T-helper 1 cell treated with Interleukin-12 subunit alpha and Interleukin-12 subunit beta and Interleukin-4 antibody, amounts not matched to agents 30 ng/mL and 1 ng/mL, for 36 hours (primary cell): ENCODE data around the gene ERFE. TPM values are rescaled to one million over a fixed set of nuclear protein-coding genes. Genes with fewer than 3 reads are reported as not detected.

Source experiments
- intact Hi-C: fragments of 100-400 bp; cut with micrococcal nuclease; formaldehyde crosslinking; loops from one replicate; pipeline ENCODE4 v1.15.1; 2024
- total RNA-seq: library from RNA; stranded (reverse); gene quantifications from 2 replicates; pipeline ENCODE4 v1.2.3, GENCODE V29; 2022

The ERFE gene
- total RNA-seq, 1 donor from 2014 or later: not detected

DNA sequence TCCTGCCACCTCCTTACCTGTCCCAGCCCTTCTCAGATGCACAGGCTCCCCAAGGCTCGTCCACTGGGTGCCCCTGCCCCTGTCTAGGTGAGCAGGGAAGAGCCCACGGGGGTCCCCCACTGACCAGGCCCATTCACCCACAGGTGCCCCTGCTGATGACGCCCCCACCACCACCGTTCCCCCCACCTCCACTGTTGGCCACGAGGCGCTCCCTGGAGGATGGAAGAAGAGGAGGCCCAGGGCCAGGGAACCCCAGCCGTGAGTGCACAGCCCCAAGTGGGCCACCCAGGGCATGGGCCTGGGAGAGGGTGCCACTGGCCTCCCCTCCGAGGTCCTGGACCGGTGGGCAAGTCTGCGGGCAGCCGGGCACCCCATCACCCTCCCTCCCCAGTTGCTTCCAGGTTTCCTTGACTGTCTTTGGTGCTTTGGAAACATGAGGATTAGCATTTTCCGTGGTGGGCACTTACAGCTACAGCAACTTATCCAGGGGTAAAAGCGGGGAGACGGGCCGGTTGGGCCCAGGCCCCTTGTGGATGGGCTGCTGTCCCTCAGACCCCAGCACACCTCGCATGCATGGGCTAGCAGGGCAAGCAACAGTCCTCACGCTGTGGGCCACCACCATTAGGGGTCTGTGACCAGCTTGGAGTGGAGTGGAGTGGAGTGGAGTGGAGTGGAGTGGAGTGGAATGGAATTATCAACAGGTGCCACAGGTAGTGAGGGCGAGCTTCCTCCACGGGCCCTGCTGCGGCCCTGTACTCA, 33.5 kb upstream of the ERFE start:
- intact Hi-C loops: no loop called here

DNA sequence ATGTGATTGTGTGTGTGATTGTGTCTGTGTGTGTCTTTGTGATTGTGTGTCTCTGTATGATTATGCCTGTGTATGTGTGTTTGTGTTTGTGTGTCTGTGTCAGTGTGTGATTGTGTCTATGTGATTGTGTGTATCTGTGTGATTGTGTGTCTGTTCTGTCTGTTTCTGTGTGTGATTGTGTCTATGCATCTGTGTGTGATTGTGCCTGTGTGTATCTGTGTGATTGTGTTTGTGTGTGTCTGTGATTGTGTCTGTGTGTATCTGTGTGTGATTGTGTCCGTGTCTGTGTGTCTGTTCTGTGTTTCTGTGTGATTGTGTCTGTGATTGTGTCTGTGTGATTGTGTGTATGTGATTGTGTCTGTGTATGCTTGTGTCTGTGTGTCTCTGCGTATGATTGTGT, 32.4 kb upstream of the ERFE start:
- intact Hi-C loops: no loop called here

DNA sequence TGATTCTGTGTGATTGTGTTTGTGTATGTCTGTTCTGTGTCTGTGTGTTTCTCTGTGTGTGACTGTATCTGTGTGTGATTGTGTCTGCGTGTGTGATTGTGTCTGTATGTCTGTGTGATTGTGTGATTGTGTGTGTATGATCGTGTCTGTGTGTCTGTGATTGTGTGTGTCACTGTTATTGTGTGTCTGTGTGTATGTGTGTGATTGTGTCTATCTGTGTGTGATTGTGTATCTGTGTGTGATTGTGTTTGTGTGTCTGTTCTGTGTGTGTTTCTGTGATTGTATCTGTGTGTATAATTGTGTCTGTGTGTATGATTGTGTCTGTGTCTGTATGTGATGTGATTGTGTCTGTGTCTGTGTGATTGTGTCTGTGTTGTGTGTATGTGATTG, 32.0 kb upstream of the ERFE start:
- intact Hi-C loops: no loop called here

DNA sequence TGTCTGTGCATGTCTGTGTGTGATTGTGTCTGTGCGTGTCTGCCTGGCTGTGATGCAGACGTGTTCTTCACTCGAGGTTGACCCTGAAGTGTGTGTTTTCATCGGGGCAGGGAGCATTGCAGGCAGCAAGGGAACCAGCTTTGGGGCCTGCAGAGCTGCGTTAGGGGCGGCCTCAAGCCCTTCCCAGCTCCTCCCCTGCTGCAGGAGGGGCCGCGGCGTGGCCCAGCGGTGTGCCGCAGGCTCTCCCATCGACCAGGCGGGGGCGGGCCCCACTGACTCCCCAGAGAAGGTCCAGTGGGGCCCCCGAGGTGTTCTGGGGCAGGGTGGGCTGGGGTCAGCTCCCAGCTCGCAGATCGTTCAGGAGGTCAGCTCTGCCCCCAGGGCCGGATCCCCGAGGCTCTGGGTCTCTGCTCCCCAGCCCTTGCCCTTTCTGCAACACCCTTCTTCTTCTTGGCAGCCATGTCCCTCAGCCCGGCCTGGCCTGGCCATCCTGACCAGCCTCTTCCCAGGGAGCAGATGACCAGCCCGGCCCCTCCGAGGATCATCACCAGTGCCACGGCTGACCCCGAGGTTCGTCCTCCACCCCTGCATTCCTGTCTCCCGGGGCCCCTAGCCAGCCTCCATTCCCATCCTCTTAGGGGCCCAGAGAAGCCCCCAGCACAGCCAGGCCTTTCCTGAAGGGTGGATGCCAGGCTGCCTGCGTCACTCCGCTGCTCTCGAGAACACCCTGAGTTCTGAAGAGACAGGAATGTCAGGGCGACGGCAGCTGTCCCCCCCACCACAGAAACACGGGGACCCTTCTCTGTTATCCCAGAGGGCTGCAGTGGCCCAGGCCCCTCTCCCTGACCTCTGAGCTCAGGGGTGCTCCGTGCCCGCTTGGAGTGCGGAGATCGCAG, 31.4 kb upstream of the ERFE start:
- intact Hi-C loops: no loop called here

DNA sequence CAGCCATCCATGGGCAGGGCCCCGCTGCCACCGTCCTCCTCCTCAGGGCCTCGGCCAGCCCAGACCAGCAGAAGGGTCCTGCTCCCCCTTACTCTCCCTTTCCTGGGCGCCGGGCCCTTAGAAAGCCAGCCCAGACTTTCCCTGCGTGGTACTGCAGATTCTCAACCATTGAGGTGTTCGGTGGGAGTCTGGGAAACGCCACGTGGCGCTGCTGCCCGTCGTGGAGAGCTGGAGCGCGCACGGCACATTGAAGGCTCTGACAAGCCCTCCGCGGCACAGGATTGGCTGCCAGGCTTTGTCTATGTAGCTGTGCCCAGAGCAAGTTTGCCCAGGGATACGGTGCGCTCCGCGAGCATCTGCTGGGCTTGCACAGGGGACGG, 30.7 kb upstream of the ERFE start:
- intact Hi-C loops: no loop called here

DNA sequence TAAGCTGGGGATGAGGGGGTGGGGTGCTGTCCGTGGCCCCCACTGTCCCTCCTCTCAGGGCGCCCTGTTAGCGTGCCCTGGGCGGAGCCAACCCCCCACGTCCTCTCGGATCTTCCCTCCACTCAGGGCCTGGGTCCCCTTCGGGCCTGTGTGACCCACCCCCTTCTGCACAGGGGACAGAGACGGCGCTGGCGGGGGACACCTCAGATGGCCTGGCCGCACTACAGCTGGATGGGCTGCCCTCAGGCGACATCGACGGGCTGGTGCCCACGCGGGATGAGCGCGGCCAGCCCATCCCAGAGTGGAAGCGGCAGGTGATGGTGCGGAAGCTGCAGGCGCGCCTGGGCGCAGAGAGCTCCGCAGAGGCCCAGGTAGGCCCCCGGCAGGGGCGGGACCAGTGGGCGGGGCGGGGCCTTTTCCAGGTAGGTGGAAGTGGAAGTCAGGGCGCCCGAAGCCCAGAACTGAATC, 30.2 kb upstream of the ERFE start:
- intact Hi-C loops: no loop called here

DNA sequence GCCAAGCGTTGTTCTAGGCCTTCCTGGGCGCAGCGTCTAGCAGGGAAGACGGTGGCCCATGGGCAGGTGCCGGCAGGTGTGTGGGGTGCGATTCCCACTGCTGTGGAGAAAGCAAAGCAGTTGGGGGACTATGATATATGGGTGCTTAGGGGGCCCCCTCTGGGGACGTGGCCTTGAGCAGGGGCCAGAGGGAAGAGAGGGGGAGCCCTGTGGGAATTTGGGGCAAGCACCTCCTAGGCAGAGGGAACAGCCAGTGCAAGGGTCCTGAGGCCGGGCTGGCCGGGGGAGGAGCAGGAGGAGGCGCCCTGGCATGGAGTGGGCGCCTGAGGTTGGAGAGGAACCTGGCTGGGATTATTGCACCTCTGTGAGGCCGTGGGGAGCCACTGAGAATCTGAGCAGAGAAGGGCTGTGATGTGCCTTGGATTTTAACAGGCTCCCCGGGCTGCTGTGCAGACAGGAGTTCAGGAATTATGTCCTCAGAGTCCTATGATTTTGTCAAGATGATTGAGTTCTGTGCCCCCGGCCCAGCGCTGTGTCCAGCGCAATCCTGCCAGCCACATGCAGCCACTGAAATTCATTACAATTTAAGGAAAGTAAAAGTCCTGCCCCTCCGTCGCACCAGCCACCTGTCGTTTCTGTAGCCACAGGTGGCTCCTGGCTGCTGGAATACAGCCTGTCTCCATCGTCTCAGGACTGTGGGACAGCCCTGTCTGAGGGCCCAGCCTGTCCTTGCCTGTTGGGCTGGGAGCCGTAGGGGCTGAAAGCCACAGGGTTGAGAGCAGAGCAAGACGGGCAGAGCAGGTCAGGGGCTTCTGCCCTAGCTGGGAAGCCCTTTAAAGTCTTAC, 29.4 kb upstream of the ERFE start:
- intact Hi-C loops: no loop called here

DNA sequence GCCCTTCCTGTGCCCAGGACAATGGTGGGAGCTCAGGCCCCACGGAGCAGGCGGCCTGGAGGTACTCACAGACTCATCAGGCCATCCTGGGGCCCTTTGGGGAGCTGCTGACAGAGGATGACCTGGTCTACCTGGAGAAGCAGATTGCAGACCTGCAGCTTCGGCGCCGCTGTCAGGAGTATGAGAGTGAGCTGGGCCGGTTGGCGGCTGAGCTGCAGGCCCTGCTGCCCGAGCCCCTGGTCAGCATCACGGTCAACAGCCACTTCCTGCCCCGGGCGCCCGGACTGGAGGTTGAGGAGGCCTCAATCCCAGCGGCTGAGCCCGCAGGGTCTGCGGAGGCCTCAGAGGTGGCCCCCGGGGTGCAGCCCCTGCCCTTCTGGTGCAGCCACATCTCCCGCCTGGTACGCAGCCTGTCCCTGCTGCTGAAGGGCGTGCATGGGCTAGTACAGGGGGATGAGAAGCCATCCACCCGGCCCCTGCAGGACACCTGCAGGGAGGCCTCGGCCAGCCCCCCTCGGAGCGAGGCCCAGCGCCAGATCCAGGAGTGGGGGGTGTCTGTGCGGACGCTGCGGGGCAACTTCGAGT, 28.6 kb upstream of the ERFE start:
- intact Hi-C loops: no loop called here

DNA sequence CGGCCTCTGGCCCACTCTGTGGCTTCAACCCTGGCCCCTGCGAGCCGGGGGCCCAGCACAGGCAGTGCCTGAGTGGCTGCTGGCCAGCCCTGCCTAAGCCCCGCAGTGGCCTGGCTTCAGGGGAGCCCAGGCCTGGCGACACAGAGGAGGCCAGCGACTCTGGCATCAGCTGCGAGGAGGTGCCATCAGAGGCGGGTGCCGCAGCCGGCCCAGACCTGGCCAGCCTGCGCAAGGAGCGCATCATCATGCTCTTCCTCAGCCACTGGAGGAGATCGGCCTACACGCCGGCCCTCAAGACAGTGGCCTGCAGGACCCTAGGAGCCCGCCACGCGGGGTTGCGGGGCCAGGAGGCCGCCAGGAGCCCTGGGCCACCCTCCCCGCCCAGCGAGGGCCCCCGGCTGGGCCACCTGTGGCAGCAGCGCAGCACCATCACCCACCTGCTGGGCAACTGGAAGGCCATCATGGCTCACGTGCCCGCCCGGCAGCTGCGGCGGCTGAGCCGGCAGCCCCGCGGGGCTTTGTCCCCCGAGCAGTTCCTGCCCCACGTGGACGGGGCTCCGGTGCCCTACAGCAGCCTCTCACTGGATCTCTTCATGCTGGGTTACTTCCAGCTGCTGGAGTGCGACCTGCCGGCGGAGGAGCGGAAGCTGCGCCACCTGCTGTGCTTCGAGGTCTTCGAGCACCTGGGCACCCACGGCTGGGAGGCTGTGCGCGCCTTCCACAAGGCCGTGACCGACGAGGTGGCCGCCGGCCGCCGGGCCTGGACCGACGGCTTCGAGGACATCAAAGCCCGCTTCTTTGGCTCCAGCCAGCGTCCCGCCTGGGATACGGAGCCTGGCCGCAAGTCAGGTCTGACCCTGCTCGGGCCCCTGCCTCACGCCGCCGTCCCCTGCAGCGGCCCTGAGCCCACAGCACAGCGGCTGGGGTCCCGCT, 27.8 kb upstream of the ERFE start:
- intact Hi-C loops: no loop called here

DNA sequence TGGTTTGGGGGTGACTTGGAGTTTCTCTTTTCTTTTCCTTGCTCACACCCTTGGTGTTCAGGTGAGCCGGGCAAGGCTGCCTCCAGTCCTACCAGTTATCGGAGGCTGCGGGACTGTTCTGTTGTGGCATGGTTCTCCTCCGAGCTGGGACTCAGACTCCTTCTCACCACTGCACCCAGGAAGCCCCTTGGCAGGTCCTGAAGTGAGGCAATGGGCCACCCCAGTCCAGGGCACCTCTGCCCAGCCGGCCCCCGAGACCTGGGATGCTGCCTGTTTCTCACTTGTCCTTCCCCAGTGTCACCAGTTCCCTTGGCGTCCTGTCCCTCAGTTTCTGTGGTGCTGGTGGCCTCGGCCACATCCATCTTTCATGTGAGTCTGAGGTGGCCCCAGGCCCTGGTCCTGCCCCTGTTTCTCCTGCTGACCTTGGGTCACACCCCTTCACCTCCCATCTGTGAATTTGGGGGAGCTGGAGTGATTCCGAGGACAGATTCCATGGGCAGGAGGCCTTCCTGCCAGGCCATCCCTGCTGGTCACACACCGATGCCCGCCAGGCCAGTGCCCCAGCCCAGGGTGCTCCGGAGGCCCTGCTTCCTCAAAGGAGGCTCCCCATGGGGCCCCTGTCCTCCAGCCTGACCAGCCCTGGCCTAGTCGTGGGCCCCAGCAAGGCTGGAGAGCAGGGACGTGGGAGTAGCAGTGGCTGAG, 26.9 kb upstream of the ERFE start:
- intact Hi-C loops: no loop called here

DNA sequence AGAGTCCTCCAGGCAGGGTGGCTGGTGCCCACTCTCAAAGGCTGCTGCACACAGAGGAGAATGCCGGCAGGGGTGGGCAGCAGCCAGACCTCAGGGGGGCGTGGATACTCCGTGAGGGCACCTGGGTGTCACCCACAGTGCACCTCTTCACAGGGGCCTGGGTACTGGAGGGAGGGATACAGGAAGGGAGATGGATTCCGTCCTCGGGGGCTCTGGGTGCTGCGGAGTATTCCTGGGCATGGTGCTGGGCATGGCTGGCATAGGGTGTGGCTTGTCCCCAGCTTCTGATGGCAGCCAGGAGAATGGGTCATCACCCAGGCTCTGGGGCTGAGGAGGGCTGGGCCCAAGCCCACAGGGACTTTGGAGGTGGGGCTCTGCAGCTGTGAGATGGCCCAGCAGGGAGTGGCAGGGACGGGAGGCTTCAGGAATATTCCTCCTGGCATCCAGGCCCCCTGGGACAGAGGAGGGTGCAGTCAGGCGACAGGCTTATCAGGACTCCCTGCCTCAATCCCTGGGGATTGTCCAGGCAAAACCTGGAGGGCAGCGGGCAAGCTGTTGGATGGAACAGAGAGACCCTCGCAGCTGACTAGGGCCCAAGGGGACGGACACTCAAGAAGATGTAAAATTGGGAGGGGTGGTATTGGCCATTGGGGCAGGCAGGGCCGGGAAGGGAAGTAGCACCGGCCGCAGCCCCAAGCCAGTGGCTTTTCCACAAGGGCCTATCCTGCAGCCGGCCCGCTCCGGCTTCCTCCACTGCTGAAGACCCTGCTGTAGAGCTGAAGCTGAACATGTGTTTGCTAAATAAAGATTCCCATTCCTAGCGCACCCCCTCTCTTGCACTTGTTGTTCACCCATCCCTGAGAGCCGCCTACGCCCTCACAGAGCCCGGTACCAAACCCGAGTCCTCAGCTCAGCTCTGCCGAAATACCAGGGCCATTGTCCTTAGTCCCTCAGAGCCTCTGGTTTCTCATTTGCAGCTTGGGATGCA, 26.0 kb upstream of the ERFE start:
- intact Hi-C loops: no loop called here

DNA sequence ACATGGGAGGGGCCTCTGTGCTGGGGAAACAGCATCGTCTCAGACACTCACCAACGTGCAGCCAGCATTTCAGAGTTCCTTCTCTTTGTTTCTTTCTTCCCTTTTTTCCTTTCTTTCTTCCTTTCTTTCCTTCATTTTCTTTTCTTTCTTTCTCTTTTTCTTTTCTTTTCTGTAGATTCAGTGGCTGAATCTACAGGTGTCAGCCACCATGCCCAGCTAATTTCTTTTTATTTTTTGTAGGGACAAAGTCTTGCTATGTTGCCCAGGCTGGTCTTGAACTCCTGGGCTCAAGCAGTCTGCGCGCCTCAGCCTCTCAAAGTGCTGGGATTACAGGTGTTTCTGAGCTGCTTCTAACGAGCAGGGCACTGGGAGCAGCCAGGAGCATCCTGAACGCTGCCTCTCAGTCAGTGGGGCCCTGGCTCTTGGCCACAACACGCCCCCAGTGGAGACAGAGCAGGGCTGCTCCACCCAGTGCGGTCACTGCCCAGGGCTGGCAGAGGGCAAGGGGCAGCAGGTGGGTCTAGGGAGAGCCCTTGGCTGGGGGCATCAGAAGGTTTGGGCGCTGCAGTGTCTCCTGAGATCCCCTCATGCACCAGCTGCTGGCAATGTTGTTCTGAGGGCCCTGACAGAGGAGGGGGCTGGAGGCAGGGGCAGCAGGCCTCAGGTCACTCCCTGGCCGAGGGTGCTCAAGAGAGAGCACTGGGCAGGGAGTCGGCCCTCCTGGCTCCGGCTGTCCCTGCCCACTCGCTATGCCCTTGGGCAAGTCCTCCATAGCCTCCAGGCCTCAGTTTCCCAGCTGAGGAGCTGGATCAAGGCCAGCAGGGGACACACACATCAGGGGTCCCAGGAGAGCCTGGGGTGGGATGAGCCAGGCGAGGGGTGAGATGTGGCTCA, 25.0 kb upstream of the ERFE start:
- intact Hi-C loops: no loop called here

DNA sequence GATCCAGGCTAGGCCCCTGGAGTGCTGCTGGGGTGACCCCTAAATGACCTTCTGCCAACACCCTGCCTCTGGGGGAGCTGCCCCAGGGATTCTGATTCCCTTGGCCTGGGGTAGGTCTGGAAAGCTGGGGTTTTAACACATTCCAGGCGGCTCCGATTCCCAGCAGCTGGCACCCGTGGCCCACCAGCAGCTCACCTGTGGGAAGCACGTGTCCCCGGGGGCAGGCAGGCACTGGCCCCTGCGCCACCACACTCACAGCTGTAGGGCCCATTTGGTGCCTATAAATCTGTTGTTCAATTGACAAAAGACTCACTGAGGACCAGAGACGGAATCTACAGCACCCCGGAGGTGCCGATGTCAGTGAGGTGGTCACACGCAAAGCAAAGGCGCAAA, 24.4 kb upstream of the ERFE start:
- intact Hi-C loops: no loop called here

DNA sequence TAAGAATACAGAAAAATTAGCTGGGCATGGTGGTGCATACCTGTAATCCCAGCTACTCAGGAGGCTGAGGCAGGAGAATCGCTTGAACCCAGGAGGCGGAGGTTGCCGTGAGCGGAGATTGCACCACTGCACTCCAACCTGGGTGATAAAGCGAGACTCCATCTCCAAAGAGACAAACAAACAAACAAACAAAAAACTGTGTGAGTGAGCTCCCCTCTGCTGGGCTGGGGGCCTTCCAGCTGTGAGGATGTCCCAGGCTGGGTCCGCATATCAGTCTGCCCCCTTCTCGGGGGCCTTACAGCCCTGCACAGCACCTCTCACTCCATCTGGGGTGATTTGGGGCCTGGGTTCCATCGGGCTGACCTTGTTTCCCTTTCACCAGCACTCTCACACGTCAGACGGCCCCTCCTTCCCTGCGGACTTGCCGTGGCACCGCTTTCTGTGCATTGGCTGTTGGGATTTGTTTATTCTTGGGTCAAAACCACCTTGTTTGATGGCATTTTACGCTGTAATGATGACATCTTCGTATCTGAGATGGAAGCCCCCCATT, 23.1 kb upstream of the ERFE start:
- intact Hi-C loops: no loop called here

DNA sequence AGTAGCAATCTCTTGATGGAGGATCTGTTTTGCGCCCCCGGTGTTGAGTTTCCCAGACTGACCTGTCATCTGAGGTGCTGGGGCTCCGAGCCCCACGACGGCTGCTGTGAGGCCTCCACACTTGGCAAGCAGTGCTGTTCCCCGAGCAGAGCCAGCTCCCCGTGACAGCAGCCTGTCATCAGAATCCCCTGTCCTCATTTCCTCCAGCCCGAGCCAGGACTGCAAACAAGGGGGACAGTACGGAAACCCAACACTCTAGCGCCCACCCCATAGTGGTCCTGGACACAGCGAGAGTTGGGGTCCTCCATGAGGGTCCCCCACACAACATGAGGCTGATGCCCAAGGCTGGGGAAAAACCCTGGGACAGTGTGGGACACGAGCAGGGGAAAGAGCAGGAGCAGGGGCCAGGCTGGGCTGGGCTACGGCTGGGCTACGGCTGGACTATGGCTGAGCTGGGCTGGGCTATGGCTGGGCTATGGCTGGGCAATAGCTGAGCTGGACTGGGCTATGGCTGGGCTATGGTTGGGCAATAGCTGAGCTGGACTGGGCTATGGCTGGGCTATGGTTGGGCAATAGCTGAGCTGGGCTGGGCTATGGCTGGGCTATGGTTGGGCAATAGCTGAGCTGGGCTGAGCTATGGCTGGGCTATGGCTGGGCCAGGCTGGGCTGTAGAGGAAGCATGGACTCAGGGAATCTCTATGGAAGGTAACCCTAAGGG, 21.8 kb upstream of the ERFE start:
- intact Hi-C loops: no loop called here

DNA sequence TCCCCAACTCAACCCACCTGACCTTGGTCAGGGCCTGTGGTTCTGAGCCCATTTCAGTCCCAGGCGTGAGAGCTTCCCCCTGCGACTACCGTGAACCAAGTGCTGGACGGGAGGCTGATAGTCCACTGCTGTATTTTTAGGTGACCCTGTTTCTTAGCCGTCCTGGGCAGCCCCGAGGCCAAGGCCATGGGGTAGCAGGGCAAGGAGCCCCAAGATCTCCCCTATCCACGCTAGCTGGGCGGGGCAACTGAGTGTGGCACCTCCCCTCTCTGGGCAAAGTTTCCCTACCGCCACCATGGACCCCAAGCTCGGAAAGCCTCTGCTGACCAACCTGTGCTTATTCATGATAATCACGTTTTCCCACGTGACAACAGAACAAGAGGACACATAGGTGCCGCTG, 20.9 kb upstream of the ERFE start:
- intact Hi-C loops: no loop called here
